ENCODE data around the gene FZD4. TPM values are rescaled to one million over a fixed set of nuclear protein-coding genes. Genes with fewer than 3 reads are reported as not detected.

FZD4 gene
- total RNA-seq, 6 donors from 2014 or later, result 24.1 to 69.2 (median 38.2) TPM

GRCh38 chr11:86981777-86982540, 26.8 kb upstream of the FZD4 start:
- Histone ChIP-seq H3K36me3 (no peaks in the 10 kb centered on the region), H3K9me3 (no peaks in the 10 kb centered on the region), H3K4me3 (no peak overlapping the region), H3K4me1 (peaks cover 11 to 18% (median 12%) of the 10 kb centered on the region in 4 donors), H3K27me3 (no peaks in the 10 kb centered on the region), H3K27ac (no peak overlapping the region)
- DNase-seq (no peak), ATAC-seq (ENCODE audit: low FRiP score in 2 of 2) (no peak)
- WGBS, 2 donors, result 95 to 96% methylated on average over 7 of the region's 7 CpGs
- TF ChIP-seq POLR2AphosphoS5 (IDR thresholded peaks at IDR 0.05) (no peak), EP300 (IDR thresholded peaks at IDR 0.05) (no peak), CTCF (IDR thresholded peaks at IDR 0.05) (no peak), POLR2A (IDR thresholded peaks at IDR 0.05) (no peak)

- DNase-seq (no peak), ATAC-seq (ENCODE audit: low FRiP score in 2 of 2) (no peak)
- Histone ChIP-seq H3K27me3 (no peaks in the 10 kb centered on the region), H3K27ac (no peak overlapping the region), H3K9me3 (no peaks in the 10 kb centered on the region), H3K4me3 (no peak overlapping the region), H3K4me1 (peaks cover 11 to 18% (median 12%) of the 10 kb centered on the region in 4 donors), H3K36me3 (no peaks in the 10 kb centered on the region)
- TF ChIP-seq EP300 (IDR thresholded peaks at IDR 0.05) (no peak), POLR2A (IDR thresholded peaks at IDR 0.05) (no peak), CTCF (IDR thresholded peaks at IDR 0.05) (no peak), POLR2AphosphoS5 (IDR thresholded peaks at IDR 0.05) (no peak)
- 74 to 77% methylated on average over 7 of the region's 7 CpGs for WGBS, 2 donors
Observed at GRCh38 chr11:86980086-86980796, 25.0 kb upstream of the FZD4 start.

- Histone ChIP-seq H3K27ac (no peak overlapping the region), H3K9me3 (no peaks in the 10 kb centered on the region), H3K36me3 (no peaks in the 10 kb centered on the region), H3K4me3 (no peak overlapping the region), H3K27me3 (no peaks in the 10 kb centered on the region), H3K4me1 (peaks cover 11 to 18% (median 12%) of the 10 kb centered on the region in 4 donors)
- ATAC-seq (ENCODE audit: low FRiP score in 2 of 2) (peak in 1 of 2 donors; percentile 51), DNase-seq (no peak)
- TF ChIP-seq CTCF (IDR thresholded peaks at IDR 0.05) (peak; percentile 15 to 52 (median 41)), EP300 (IDR thresholded peaks at IDR 0.05) (no peak)
- WGBS, 2 donors, result 43 to 49% methylated on average over 3 of the region's 3 CpGs
Observed at GRCh38 chr11:86978756-86979608, 23.8 kb upstream of the FZD4 start.

GRCh38 chr11:86978247-86978646, 23.1 kb upstream of the FZD4 start:
- H3K27ac ChIP-seq, result no peak overlapping the region
- DNase-seq (no peak), ATAC-seq (ENCODE audit: low FRiP score in 2 of 2) (peak in 1 of 2 donors; percentile 56)
- TF ChIP-seq EP300 (IDR thresholded peaks at IDR 0.05), result peak in 1 of 4 donors; percentile 46
- TF ChIP-seq POLR2AphosphoS5 (IDR thresholded peaks at IDR 0.05), result no peak
- TF ChIP-seq CTCF (IDR thresholded peaks at IDR 0.05), result no peak
- TF ChIP-seq POLR2A (IDR thresholded peaks at IDR 0.05), result no peak
- no peaks in the 10 kb centered on the region for H3K36me3 ChIP-seq
- no peak overlapping the region for H3K4me3 ChIP-seq
- peaks cover 11 to 17% (median 11%) of the 10 kb centered on the region in 4 donors for H3K4me1 ChIP-seq
- peaks cover 0 to 3% (median under 1%) of the 10 kb centered on the region in 4 donors for H3K9me3 ChIP-seq
- H3K27me3 ChIP-seq, result no peaks in the 10 kb centered on the region
- WGBS, 2 donors, result 70 to 81% methylated on average over 7 of the region's 7 CpGs
